ENCODE data around the gene SMAD9. TPM values are rescaled to one million over a fixed set of nuclear protein-coding genes. Genes with fewer than 3 reads are reported as not detected.

Gene SMAD9
- total RNA-seq, 6 experiments from 2014 or later: 0.80 to 1.5 (median 1.3) TPM

DNA sequence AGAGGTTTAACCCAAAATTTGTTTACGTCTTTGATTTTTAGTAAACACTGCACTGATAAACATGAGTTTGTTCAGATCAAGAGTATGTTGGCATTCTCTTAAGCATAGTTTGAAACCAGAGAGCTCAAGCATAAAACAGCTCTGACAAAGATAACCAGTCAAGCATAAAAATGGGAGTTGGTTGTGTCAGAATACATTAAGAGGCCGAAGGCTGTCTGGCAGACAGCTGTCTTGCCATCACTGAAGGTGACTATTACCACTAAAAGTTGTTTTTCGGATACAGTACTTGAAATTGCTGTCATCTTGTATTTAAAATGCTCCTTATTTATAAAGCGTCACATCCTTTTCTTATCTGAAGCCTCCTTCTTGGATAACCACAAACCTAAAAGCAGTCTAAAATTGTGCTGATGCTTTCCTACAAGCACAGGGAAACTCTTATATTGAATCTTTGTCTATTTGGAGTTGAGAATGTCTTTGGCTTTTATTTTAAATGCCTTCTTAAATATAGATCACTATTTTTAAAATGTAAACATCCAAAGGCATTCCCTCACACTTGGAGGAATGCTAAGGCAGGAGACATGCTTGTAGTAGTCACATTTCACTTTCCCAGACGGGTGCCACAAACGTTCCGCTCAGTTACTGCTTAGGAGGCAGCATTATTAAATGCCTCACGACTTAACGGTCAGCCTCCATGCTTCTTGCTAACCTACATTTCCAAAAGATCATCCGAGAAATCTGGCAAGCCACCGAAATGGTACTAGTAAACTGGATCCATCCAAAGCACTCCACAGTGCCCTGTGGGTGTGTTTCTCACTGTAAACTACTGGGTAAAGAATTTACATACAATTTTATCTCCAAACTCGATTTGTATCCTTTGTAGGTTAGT lies 1.5 kb downstream of the SMAD9 start:
- Histone ChIP-seq H3K27ac (peak overlapping the region in 1 of 3 donors; percentile 17), H3K4me3 (peak overlapping the region; percentile 35 to 50 (median 40))
- 31% methylated on average over 12 of the region's 12 CpGs for WGBS (ENCODE audit: insufficient coverage, low coverage, low lambda C conversion rate, missing lambda C conversion rate)

DNA sequence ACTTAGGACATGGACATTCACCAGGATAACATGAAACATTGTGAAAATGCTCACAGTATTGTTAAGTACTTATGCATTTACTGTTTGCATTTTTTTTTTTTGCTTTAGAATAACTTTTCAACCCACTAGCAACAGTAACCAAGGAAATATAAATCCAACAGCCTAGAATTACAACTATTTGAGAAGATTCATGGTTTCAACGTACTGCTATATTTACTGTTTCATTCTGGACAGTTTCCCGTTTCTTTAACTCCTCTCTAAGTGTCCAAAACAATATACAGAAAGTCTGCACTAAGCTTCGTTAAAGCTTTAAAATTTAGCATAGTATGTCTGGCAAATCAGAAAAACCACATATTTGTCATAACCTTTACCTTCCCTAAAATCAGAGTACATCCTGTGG lies 2.7 kb downstream of the SMAD9 start:
- H3K9me3 ChIP-seq: no peaks in the 10 kb centered on the region
- no peak overlapping the region for H3K4me3 ChIP-seq
- intact Hi-C loops (cut with DNase I): no loop called here
- no peak overlapping the region for H3K27ac ChIP-seq
- TF ChIP-seq, protein P1, sequence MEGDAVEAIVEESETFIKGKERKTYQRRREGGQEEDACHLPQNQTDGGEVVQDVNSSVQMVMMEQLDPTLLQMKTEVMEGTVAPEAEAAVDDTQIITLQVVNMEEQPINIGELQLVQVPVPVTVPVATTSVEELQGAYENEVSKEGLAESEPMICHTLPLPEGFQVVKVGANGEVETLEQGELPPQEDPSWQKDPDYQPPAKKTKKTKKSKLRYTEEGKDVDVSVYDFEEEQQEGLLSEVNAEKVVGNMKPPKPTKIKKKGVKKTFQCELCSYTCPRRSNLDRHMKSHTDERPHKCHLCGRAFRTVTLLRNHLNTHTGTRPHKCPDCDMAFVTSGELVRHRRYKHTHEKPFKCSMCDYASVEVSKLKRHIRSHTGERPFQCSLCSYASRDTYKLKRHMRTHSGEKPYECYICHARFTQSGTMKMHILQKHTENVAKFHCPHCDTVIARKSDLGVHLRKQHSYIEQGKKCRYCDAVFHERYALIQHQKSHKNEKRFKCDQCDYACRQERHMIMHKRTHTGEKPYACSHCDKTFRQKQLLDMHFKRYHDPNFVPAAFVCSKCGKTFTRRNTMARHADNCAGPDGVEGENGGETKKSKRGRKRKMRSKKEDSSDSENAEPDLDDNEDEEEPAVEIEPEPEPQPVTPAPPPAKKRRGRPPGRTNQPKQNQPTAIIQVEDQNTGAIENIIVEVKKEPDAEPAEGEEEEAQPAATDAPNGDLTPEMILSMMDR (IDR thresholded peaks at IDR 0.05): no peak
- TF ChIP-seq POLR2A (IDR thresholded peaks at IDR 0.05): no peak
- no peaks in the 10 kb centered on the region for H3K27me3 ChIP-seq
- H3K36me3 ChIP-seq: no peaks in the 10 kb centered on the region
- DNase-seq (no peak), ATAC-seq (no peak)
- H3K4me1 ChIP-seq: peaks cover 0 to 11% (median 0%) of the 10 kb centered on the region in 4 donors
- WGBS (ENCODE audit: insufficient coverage, low coverage, low lambda C conversion rate, missing lambda C conversion rate): 47% methylated on average over 3 of the region's 3 CpGs

More for the DNA sequence above, 1.5 kb downstream of the SMAD9 start:
- H3K9me3 ChIP-seq: no peaks in the 10 kb centered on the region
- intact Hi-C loops (cut with DNase I): no loop called here
- H3K4me1 ChIP-seq: peaks cover 0 to 11% (median 0%) of the 10 kb centered on the region in 4 donors
- TF ChIP-seq, protein P1 (IDR thresholded peaks at IDR 0.05): no peak
- TF ChIP-seq POLR2A (IDR thresholded peaks at IDR 0.05): no peak
- no peaks in the 10 kb centered on the region for H3K36me3 ChIP-seq
- ATAC-seq (peak in 2 of 4 donors; percentile 4 to 8), DNase-seq (no peak)
- H3K27me3 ChIP-seq: no peaks in the 10 kb centered on the region

DNA sequence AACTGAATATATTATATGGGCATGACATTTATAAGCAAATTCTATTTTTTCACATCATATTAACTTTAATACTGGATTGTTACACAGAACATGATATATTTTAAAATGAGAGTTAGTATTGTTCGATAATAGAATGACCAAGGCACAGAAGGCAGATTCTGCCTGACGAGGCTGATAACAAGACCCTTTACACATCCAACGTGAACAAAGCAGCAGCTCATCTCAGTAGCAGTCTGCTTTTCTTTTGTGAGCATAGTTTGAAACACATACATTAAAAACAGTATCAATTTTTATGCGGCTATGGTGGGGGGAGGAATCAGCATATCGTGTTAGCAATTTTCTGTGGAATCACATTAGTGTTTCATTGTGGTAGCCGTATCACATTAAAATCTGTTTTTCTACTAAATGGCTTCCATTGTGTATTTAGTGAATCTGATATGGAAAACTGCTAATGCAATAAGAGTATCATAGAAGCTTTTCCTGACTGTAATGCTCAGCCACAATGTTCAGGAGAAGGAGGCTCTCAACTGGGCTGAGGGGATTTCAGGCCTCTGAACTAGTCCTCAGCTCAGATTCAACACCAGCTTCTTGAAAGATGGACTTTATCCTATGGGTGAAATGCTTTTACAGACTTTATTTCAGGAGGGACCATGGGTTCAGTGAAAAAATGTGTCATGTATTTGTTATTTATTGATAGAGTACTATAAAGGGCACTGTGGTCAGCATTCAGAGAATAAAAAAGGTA lies 4.0 kb downstream of the SMAD9 start:
- Histone ChIP-seq H3K4me3 (no peak overlapping the region), H3K27ac (no peak overlapping the region), H3K36me3 (no peaks in the 10 kb centered on the region), H3K27me3 (no peaks in the 10 kb centered on the region), H3K9me3 (no peaks in the 10 kb centered on the region), H3K4me1 (peaks cover 0 to 11% (median 0%) of the 10 kb centered on the region in 4 donors)
- DNase-seq: no peak
- 77% methylated on average over 6 of the region's 6 CpGs for WGBS (ENCODE audit: insufficient coverage, low coverage, low lambda C conversion rate, missing lambda C conversion rate)
- TF ChIP-seq, protein P1 (IDR thresholded peaks at IDR 0.05): no peak
- no peak for TF ChIP-seq POLR2A (IDR thresholded peaks at IDR 0.05)
- intact Hi-C loops (cut with DNase I): no loop called here
- ATAC-seq: no peak

DNA sequence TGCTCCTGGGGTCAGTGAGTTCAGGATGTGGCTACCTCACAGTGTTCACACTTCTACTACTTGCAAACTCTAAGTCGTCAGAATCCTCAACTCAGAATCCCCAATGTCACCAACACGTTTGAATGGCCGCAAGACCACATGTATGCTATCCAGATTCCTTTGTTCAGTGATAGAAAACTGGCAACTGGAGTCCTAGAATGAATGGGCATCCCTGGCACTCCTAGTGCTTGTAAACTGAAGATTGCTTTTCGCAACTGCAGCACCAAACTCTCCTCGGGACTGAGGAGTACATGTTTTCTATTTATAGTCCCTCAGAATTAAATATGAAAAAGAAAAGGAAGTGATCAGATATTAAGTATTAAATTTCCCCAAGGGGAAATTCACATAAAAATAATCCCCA lies 4.9 kb downstream of the SMAD9 start:
- WGBS (ENCODE audit: insufficient coverage, low coverage, low lambda C conversion rate, missing lambda C conversion rate): 30% methylated on average over 4 of the region's 5 CpGs
- peaks cover 0 to 11% (median 0%) of the 10 kb centered on the region in 4 donors for H3K4me1 ChIP-seq

More for the DNA sequence above, 4.9 kb downstream of the SMAD9 start:
- DNase-seq: no peak
- Histone ChIP-seq H3K36me3 (no peaks in the 10 kb centered on the region), H3K27me3 (no peaks in the 10 kb centered on the region), H3K9me3 (no peaks in the 10 kb centered on the region), H3K4me3 (no peak overlapping the region), H3K27ac (no peak overlapping the region)
- intact Hi-C loops (cut with DNase I): no loop called here
- ATAC-seq: no peak
- no peak for TF ChIP-seq POLR2A (IDR thresholded peaks at IDR 0.05)
- TF ChIP-seq, protein P1 (IDR thresholded peaks at IDR 0.05): no peak

All from right lobe of liver (tissue), 6 donors.